ENCODE measurements around the gene GBX1.

- TF ChIP-seq USF2 (IDR thresholded peaks at IDR 0.05): no peak
- no peak for TF ChIP-seq CTCF (IDR thresholded peaks at IDR 0.05)
- TF ChIP-seq CHD4 (IDR thresholded peaks at IDR 0.05; ENCODE audit: borderline replicate concordance): no peak
Observed at GRCh38 chr7:151213826-151214225, 46.3 kb upstream of the GBX1 start.
